ENCODE measurements around the gene CYP39A1. TPM values are rescaled to one million over a fixed set of nuclear protein-coding genes. Genes with fewer than 3 reads are reported as not detected.

The CYP39A1 gene
- total and polyA plus RNA-seq, 2 experiments from 2014 or later = 1.5 to 3.5 TPM

Other genes with a start within 250 kb of the CYP39A1 start
- gene RCAN2, start 161.4 kb downstream of the CYP39A1 start, total RNA-seq (2014; rRNA removed; shearing (Covaris generic)) = 6.3 and 9.3 TPM in 2 replicates
- gene RCAN2, start 161.4 kb downstream of the CYP39A1 start, polyA plus RNA-seq (2016; fragmentation: Nextera tagmentation; extraction: Ambion mirVana) = 4.6 and 6.0 TPM in 2 replicates
- 11.8 and 16.2 TPM in 2 replicates for gene SLC25A27, start 157 bp upstream of the CYP39A1 start, total RNA-seq (2014; rRNA removed; shearing (Covaris generic))
- 6.0 and 8.5 TPM in 2 replicates for gene SLC25A27, start 157 bp upstream of the CYP39A1 start, polyA plus RNA-seq (2016; fragmentation: Nextera tagmentation; extraction: Ambion mirVana)
- gene TDRD6, start 35.1 kb upstream of the CYP39A1 start, total RNA-seq (2014; rRNA removed; shearing (Covaris generic)) = 0.14 TPM in 1 of 2 replicates, not detected in the other
- gene TDRD6, start 35.1 kb upstream of the CYP39A1 start, polyA plus RNA-seq (2016; fragmentation: Nextera tagmentation; extraction: Ambion mirVana) = 0.10 and 0.24 TPM in 2 replicates
- 1.7 and 2.8 TPM in 2 replicates for gene PLA2G7, start 82.6 kb upstream of the CYP39A1 start, total RNA-seq (2014; rRNA removed; shearing (Covaris generic))
- 2.3 and 2.4 TPM in 2 replicates for gene PLA2G7, start 82.6 kb upstream of the CYP39A1 start, polyA plus RNA-seq (2016; fragmentation: Nextera tagmentation; extraction: Ambion mirVana)
- gene ANKRD66, start 94.1 kb upstream of the CYP39A1 start, total RNA-seq (2014; rRNA removed; shearing (Covaris generic)) = not detected in 2 replicates
- not detected in 2 replicates for gene ANKRD66, start 94.1 kb upstream of the CYP39A1 start, polyA plus RNA-seq (2016; fragmentation: Nextera tagmentation; extraction: Ambion mirVana)
- gene MEP1A, start 140.6 kb upstream of the CYP39A1 start, total RNA-seq (2014; rRNA removed; shearing (Covaris generic)) = not detected in 2 replicates
- not detected in 2 replicates for gene MEP1A, start 140.6 kb upstream of the CYP39A1 start, polyA plus RNA-seq (2016; fragmentation: Nextera tagmentation; extraction: Ambion mirVana)